CD4-positive, alpha-beta T cell treated with Interleukin-4 for 4 hours (primary cell): ENCODE data around the gene RPSA.
"Not testable (repeated sequence)": the region's sequence is repeated elsewhere in the genome, so short reads cannot be mapped to it uniquely, and the experiment has no call there.

Experiments used
- DNase-seq: peaks from one replicate; pipeline ENCODE4 v3.0.0-alpha.2; 2020

Gene RPSA

GRCh38 chr3:39423436-39423970 lies 17.0 kb downstream of the RPSA start:
- DNase-seq = no peak

GRCh38 chr3:39426312-39426711 lies 19.8 kb downstream of the RPSA start:
- DNase-seq = no peak

DNA sequence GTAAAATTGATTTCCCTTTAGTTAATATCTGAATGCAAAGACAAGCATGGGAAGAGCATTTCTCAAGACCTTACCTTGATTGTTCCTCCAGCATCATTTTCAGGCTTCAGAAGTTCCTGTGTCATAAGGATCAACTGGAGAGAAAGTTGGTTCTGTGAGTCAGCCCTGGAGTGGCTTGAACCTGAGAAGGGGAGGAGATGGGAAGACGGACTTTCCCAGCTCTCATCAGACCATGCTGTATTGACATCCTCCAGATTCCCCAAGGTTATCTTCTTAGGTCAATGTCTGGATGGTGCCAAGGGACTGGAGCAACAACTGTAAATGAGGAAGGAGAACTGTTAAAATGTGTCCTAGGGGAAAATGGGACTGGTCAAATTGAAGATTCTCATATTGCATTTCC lies 21.0 kb downstream of the RPSA start:
- DNase-seq = no peak

DNA sequence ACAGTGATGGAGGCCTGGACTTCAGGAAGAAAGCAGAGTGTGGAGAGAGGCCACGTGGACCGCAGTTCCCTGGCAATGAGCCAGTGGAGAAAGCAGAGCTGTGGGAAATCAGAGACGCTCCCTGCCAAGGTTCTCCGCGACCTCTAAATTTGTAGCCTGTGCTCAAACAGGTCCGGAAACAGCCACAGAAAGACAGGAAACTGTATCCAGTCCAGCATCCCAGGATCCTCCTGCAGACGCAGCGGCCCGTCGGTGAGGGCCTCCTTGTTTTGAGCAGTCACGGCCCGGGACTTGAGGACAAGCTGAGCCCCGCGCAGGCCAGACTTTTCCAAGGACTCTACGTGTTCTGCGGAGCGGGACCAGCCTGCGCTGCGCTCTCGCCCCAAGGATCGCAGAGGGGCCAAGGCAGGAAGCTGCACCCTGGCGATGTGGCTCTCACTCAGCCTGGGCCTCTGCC lies 22.3 kb downstream of the RPSA start:
- no peak for DNase-seq

DNA sequence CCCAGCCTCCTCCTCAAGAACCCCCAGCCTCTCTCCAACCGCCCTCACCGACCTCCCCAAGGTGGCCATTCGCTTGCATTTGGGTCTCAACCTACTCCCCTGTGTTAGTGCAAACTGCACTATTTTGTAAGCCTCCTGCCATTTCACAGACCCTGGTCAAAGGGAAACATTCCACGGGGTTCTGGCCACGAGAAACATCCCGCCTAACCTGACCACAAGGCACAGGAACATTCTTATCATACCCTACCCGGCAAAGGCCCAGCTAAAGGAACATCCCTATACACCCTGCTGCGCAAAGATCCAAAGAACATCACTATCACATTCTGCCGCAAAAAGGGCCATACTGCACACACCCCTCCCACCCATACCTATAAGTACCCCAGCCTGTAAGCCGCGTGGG lies 22.9 kb downstream of the RPSA start:
- no peak for DNase-seq

GRCh38 chr3:39432342-39432741 lies 25.8 kb downstream of the RPSA start:
- no peak for DNase-seq

- DNase-seq = no peak
Measured at GRCh38 chr3:39433642-39434041, 27.1 kb downstream of the RPSA start.

- DNase-seq = no peak
Measured at GRCh38 chr3:39434574-39434973, 28.1 kb downstream of the RPSA start.

DNA sequence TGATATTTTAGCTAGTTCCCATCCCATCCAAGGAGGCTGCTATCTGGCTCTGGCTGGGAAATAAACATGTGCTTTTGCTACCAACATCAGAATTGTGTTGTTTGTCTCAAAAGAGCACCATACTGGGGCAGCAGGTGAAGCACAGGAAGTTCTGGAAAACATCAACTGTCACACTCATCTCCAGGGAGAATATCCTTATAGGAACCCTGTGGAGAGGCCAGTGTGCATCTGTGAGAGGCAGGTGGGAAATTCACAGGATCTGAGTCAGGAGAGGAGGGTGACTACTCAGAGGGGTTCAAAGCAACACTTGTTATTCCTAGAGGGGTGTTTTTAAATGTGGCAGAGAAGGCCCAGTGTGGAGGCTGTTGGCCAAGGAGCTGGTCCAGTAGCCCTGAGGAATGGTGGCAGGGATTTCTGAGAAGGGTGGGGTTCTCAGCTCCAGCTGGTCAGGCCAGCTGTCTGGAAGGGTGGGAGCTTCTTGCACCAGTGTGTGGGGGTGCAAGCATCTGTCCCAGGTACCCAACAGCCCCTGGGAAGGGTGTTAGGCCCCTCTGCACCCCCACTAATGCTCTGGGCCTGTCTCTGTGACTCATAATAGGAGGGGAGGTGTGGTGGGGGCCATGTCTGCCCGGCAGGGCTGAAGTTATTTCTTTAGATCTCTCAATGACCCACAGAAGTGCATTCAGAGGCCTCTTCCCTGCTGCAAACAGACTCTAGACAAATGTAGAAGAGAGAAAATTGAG lies 28.7 kb downstream of the RPSA start:
- no peak for DNase-seq

- DNase-seq = no peak
Measured at GRCh38 chr3:39438880-39439279, 32.4 kb downstream of the RPSA start.

GRCh38 chr3:39440316-39440715 lies 33.8 kb downstream of the RPSA start:
- no peak for DNase-seq

DNA sequence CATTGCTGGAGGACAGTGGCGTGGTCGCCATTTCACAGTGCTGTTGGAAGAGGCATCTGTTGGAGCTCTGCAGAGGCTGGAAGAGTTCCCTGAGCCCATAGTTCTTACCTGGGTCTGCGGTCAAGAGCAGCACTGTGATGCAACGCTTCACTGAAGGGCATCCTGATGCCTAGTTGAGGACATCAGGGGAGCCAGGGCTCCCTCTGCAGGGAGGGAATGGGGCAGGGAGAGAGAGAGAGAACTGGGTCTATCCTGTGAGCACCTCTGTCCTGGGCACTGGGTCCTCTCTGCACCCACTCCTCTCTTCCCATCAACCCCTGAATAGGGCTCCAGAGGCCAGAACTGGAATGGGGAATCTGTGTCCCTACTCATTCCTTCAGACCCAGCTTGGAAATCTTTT lies 37.0 kb downstream of the RPSA start:
- DNase-seq = no peak

GRCh38 chr3:39445927-39446326 lies 39.4 kb downstream of the RPSA start:
- DNase-seq = no peak

DNA sequence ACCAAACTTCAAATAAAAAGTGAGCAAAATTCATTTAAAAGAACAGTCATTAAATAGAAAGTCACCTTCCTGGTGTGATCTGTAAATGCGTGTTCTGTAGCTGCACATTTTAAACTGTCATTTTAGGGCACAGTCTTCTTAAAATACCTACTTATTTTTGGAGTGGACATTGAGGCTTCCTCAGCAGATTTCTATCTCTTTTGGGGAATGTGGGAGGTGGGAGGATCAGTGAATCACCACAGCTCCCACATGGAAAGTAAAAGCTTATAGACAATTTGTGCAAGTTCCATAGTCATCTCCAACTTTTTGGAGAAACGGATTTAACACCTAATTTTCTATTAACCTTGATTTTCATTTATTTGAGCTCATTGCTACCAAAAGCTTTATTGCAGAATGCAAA lies 39.9 kb downstream of the RPSA start:
- no peak for DNase-seq

GRCh38 chr3:39447637-39448483 lies 41.3 kb downstream of the RPSA start:
- peak; percentile 72 for DNase-seq

- DNase-seq = no peak
Measured at GRCh38 chr3:39448506-39449233, 42.1 kb downstream of the RPSA start.

- DNase-seq = no peak
Measured at GRCh38 chr3:39449796-39450195, 43.3 kb downstream of the RPSA start.

GRCh38 chr3:39453134-39453533 lies 46.6 kb downstream of the RPSA start:
- no peak for DNase-seq

- not testable (repeated sequence) for DNase-seq
Measured at GRCh38 chr3:39453872-39454271, 47.4 kb downstream of the RPSA start.

- no peak for DNase-seq
Measured at GRCh38 chr3:39454591-39455217, 48.2 kb downstream of the RPSA start.

DNA sequence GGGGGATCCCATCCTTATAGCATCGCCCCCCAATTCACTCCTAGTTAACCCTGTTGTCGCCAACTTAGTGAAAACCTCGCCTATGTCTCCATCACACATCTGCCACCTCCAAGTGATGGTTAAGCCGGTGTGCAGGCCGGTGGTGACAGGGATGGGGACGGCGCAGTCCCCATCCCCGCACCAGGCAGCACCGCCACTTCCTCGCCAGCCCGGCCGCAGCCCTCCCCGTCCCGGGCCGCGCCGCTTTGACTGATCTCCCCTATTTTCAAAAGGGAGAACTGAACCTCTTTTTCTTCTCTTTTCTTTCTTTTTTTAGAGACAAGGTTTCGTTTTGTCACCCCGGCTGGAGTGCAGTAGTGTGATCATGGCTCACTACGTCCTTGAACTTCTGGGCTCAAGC lies 49.6 kb downstream of the RPSA start:
- no peak for DNase-seq

GRCh38 chr3:39457361-39457760 lies 50.8 kb downstream of the RPSA start:
- no peak for DNase-seq

- DNase-seq = not testable (repeated sequence)
Measured at GRCh38 chr3:39458579-39458978, 52.1 kb downstream of the RPSA start.
